ENCODE data around the gene BCAN. TPM values are rescaled to one million over a fixed set of nuclear protein-coding genes. Genes with fewer than 3 reads are reported as not detected.
A peak's percentile ranks its signal among the peaks of the same experiment; 100 is the strongest.

BCAN gene
- total and polyA plus RNA-seq, 2 experiments from 2014 or later = 2.3 to 5.5 TPM

- TF ChIP-seq, protein P1, sequence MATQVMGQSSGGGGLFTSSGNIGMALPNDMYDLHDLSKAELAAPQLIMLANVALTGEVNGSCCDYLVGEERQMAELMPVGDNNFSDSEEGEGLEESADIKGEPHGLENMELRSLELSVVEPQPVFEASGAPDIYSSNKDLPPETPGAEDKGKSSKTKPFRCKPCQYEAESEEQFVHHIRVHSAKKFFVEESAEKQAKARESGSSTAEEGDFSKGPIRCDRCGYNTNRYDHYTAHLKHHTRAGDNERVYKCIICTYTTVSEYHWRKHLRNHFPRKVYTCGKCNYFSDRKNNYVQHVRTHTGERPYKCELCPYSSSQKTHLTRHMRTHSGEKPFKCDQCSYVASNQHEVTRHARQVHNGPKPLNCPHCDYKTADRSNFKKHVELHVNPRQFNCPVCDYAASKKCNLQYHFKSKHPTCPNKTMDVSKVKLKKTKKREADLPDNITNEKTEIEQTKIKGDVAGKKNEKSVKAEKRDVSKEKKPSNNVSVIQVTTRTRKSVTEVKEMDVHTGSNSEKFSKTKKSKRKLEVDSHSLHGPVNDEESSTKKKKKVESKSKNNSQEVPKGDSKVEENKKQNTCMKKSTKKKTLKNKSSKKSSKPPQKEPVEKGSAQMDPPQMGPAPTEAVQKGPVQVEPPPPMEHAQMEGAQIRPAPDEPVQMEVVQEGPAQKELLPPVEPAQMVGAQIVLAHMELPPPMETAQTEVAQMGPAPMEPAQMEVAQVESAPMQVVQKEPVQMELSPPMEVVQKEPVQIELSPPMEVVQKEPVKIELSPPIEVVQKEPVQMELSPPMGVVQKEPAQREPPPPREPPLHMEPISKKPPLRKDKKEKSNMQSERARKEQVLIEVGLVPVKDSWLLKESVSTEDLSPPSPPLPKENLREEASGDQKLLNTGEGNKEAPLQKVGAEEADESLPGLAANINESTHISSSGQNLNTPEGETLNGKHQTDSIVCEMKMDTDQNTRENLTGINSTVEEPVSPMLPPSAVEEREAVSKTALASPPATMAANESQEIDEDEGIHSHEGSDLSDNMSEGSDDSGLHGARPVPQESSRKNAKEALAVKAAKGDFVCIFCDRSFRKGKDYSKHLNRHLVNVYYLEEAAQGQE (IDR thresholded peaks at IDR 0.05; ENCODE audit: unreplicated experiment) = no peak
- TF ChIP-seq ETS1 (IDR thresholded peaks at IDR 0.05) (no peak), POLR2AphosphoS5 (IDR thresholded peaks at IDR 0.05; ENCODE audit: low read depth) (peak; percentile 44), ZNF114 (CRISPR knock-in tag; IDR thresholded peaks at IDR 0.05) (0 out of 2 replicates have a peak, but pooled peaks have one; percentile 48)
- TF ChIP-seq, protein P2, sequence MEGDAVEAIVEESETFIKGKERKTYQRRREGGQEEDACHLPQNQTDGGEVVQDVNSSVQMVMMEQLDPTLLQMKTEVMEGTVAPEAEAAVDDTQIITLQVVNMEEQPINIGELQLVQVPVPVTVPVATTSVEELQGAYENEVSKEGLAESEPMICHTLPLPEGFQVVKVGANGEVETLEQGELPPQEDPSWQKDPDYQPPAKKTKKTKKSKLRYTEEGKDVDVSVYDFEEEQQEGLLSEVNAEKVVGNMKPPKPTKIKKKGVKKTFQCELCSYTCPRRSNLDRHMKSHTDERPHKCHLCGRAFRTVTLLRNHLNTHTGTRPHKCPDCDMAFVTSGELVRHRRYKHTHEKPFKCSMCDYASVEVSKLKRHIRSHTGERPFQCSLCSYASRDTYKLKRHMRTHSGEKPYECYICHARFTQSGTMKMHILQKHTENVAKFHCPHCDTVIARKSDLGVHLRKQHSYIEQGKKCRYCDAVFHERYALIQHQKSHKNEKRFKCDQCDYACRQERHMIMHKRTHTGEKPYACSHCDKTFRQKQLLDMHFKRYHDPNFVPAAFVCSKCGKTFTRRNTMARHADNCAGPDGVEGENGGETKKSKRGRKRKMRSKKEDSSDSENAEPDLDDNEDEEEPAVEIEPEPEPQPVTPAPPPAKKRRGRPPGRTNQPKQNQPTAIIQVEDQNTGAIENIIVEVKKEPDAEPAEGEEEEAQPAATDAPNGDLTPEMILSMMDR (conservative IDR thresholded peaks at IDR 0.05; ENCODE audit: low read depth in 2 of 2) = no peak
Measured at GRCh38 chr1:156692925-156693847, 51.3 kb downstream of the BCAN start (continued).

- peak; percentile 66 for DNase-seq (ENCODE audit: low spot score)
- peak overlapping the region; percentile 81 for H3K4me2 ChIP-seq
- TF ChIP-seq CREB1 (CRISPR knock-in tag; IDR thresholded peaks at IDR 0.05; ENCODE audit: low read depth) = no peak
- TF ChIP-seq ETS1 (IDR thresholded peaks at IDR 0.05) = no peak
- TF ChIP-seq EZH2phosphoT487 (IDR thresholded peaks at IDR 0.05; ENCODE audit: unreplicated experiment) = no peak
Measured at GRCh38 chr1:156693848-156694689, 52.2 kb downstream of the BCAN start.

More at GRCh38 chr1:156693848-156694689, 52.2 kb downstream of the BCAN start:
- H3K27me3 ChIP-seq (ENCODE audit: insufficient read depth) = peaks cover 22% of the 10 kb centered on the region
- no peaks in the 10 kb centered on the region; the same call in 1 of the 2 replicates for H3K36me3 ChIP-seq (ENCODE audit: insufficient read depth)
- peaks cover 16% of the 10 kb centered on the region for H3K36me3 Mint-ChIP-seq (ENCODE audit: low read depth)
- no peaks in the 10 kb centered on the region for H3K79me2 ChIP-seq (replicated peaks; ENCODE audit: insufficient read depth)
- peak; percentile 1 for ATAC-seq
- peak overlapping the region; percentile 97 for H3K27ac ChIP-seq (ENCODE audit: low read depth)
- H3K27me3 Mint-ChIP-seq (ENCODE audit: insufficient read depth, low read depth, poor library complexity) = peaks cover 22% of the 10 kb centered on the region
- H4K20me1 ChIP-seq (replicated peaks; ENCODE audit: insufficient read depth) = no peaks in the 10 kb centered on the region
- H2AFZ ChIP-seq = peak overlapping the region; percentile 78
- peak overlapping the region; percentile 51 for H3K4me3 ChIP-seq
- H3K4me1 Mint-ChIP-seq = peaks cover 61% of the 10 kb centered on the region
- no peaks in the 10 kb centered on the region for H3K9me2 ChIP-seq (ENCODE audit: insufficient read depth)
- peak overlapping the region; percentile 55; the same call in 2 of the 3 replicates for H3K4me3 Mint-ChIP-seq
- no peaks in the 10 kb centered on the region; the same call in 2 of the 3 replicates for H3K9me3 Mint-ChIP-seq
- H3F3A ChIP-seq (replicated peaks; ENCODE audit: low read depth) = peaks cover 36% of the 10 kb centered on the region
- H3K4me1 ChIP-seq (ENCODE audit: insufficient read depth) = peaks cover 53% of the 10 kb centered on the region
- H3K27ac Mint-ChIP-seq = peak overlapping the region; percentile 43

Data from GM23338 (cell line).